SKM-1 treated with dmso at 0.1 percent for 144 hours (cell line): Measurements from ENCODE around the gene SLFN14.
"Not testable (repeated sequence)": the region's sequence is repeated elsewhere in the genome, so short reads cannot be mapped to it uniquely, and the experiment has no call there.

ENCODE experiments used
- DNase-seq: peaks from one replicate; lab custom pipeline; 2025; ENCODE audit not compliant: unreplicated experiment; lab: John Stamatoyannopoulos, UW

SLFN14 gene

GRCh38 chr17:35559495-35560210 is 966 bp downstream of the SLFN14 start:
- no peak for DNase-seq

DNA sequence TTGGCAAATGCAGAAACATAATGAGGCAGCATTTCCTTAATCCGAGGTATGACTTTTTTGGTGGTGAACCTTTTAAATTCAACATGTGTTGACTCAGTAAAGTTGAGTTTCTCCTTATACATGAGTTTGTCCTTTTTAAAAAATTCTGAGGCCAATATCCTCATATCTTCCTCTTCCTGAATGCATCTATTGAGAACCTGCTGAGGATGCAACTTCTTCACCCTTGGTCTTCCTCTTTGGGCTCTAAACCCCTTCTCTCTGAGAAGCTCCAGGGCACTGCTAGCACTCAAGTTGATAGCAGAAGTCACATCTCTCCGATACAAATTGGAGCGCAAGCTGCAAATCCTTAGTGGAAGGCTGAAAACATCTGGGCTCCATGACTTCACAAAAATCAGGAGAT is 3.3 kb downstream of the SLFN14 start:
- no peak for DNase-seq

DNA sequence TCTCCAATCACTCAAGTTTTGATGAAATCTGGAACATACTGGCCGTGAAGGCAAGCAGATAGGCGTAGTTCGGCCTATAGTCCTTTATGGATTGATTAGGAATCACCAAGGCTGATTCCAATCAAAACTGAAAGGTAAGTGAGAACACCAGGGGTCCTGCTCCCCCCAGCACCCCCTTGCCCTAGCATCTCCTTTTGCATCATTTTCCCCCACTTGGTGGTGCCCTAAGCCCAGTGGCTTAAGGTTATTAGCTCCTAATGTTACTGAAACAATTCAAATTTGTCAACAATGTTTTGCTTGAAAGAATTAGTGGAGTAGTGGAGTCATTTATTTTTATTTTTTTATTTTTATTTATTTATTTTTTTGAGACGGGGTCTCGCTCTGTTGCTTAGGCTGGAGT is 4.9 kb downstream of the SLFN14 start:
- no peak for DNase-seq

DNA sequence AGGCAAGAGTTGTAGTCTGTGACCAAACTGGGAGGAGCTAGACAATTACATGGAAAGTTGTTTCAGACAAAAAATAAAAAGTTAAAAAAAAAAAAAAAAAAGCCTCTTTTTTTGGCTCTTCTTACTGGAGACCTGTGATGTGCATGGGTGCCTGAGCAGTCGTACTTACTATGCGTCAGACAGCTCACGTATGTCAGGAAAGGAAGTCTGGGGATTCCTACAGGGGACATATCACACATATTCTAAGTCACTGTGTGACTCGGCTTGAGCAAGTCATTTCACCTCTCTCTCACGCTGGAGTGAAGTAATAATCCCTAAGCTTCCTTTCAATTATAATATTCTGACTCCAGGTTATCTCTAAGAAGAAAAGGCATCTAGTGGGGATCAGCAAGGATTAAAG is 6.0 kb downstream of the SLFN14 start:
- no peak for DNase-seq

- DNase-seq: no peak
Observed at GRCh38 chr17:35553310-35553709, 7.3 kb downstream of the SLFN14 start.

DNA sequence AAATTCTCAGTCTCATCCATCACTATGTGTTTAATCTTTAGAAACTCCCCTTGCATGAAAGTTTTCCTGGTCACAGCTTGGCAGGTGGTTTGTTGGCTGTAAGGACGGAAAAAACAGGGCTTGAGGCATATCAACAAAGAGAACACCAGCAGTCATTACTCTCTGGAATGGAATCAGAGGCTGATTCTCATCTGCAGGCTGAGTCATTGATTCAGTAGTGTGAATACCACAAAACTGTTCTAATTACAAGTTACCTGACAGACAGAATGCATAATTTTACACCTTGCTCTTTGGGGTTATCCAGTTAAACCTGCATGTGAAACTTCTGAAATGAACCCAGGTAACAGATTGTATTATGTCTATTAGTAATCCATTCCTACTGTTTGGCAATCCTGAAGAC is 11.6 kb downstream of the SLFN14 start:
- no peak for DNase-seq

DNA sequence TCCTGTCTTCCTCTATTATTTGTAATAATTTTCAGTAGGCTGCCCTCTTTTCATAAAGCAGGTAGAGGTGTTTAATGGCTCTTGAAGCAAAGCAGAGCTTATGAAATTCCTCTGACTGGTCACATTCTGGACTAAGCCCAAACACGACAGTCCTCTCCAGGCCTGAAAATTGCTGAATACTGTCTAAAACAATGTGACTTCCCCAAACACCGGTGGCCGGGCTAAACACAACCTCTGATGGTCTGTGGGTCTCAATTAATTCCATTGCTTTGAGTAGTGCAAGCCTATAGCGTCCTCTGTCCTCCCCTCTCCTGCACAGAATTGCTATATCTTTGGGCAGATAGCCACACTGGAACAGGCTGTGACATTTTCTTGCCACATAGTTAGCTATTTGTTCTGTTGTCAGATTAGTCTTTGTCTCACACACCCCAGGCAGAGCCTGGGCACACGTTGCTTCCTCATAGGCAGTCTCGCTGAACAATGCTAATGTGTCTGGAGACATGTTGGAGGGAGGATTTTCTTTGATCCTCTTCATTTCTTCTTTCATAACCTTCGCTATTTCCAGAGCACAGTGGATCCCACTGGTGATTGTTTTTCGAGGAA is 12.3 kb downstream of the SLFN14 start:
- DNase-seq: no peak

GRCh38 chr17:35546487-35546886 is 14.1 kb downstream of the SLFN14 start:
- peak; percentile 6 for DNase-seq

- DNase-seq: no peak
Observed at GRCh38 chr17:35545150-35545549, 15.5 kb downstream of the SLFN14 start.

- DNase-seq: no peak
Observed at GRCh38 chr17:35543856-35544255, 16.8 kb downstream of the SLFN14 start.

GRCh38 chr17:35542990-35543389 is 17.6 kb downstream of the SLFN14 start:
- DNase-seq: no peak

GRCh38 chr17:35541434-35541833 is 19.2 kb downstream of the SLFN14 start:
- no peak for DNase-seq

DNA sequence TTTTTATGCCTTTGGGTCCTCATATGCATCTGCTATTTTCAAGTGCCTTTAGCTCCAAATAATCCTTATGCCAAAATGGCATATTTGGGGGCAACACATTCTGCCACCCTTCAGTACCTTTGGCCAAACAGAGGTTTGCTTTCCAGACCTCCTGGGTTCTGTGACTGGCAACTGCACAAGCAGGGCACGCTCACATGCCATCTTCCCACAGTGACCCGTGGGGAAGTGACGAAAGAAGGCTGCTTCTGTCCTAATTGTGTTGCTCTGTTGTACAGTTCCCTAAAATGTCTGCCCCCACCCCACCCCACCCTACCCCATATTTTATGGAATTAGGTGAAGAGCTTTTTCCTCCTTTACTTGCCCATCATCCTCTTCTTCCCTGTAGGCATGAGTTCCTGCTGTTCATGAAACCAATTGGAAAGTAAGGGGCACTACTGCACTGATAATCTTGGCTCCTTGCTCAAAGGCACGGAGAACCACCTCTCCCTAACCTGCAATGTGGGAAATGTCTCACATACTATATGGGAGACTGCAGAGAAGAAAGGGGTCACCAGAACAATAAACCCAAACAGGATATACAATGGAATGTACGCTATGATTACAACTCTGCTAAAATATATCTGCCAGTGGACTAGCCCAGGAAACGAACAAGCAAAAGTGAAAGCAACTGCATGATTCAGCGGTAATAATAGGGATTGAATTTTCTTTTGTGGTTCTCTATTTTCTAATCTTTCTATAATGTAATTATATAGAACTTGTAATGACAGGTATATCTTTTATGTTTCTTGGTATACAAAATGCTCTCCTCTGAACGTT is 19.8 kb downstream of the SLFN14 start:
- peak; percentile 58 for DNase-seq

GRCh38 chr17:35539659-35540026 is 21.0 kb downstream of the SLFN14 start:
- DNase-seq: no peak

- DNase-seq: no peak
Observed at GRCh38 chr17:35537601-35538141, 22.9 kb downstream of the SLFN14 start, which contains the start of gene SLFN12L. Gene SLFN12L (minus strand): TSS chr17:35537678. CDS start chr17:35522364, 15,314 bp downstream.

- DNase-seq: no peak
Observed at GRCh38 chr17:35536664-35537171, 23.9 kb downstream of the SLFN14 start.

DNA sequence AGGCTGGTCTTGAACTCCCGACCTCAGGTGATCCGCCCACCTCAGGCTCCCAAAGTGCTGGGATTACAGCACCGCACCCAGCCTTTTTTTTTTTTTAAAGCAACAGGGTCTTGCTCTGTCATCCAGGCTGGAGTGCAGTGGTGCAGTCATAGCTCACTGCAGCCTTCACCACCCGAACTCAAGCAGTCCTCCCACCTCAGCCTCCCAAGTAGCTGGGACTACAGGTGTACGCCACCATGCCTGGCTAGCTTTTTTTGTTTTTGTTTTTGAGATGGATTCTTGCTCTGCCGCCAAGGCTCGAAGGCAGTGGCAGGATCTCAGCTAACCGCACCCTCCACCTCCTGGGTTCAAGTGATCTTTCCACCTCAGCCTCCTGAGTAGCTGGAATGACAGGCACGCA is 25.2 kb downstream of the SLFN14 start:
- not testable (repeated sequence) for DNase-seq

- DNase-seq: no peak
Observed at GRCh38 chr17:35534576-35535093, 26.0 kb downstream of the SLFN14 start.

DNA sequence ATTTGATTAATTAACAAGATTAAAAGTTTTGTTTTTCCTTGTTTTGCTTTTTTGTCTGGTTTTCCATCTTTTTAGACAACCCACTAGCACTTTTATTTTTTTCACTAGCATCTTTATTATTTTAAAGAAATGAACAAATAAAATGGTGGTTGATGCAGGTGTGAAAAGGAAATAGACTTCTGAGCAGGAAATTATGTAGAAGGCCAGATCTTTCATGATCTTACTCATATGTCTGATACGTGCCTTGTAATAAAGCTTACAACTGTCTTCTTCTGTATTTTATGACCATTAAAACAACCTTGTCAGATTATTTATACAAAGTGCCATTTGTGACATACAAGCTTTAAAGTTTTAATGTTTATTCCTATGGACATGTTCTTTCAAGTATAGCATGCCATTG is 29.5 kb downstream of the SLFN14 start:
- DNase-seq: no peak

DNA sequence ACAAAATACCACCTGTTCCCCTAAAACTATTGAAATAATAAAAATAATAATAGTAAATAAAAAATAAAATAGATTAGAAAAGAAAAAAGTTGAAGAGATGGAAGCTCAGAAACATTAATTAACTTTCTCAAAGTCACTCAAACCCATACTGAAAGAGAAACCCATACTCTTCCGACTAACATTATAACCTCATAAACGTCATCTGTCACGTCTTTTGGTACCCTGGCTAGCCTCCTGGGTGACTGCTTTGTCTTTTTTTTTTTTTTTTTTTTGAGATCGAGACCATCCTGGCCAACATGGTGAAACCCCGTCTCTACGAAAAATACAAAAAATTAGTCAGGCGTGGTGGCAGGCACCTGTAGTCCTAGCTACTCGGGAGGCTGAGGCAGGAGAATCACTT is 30.8 kb downstream of the SLFN14 start:
- no peak for DNase-seq

DNA sequence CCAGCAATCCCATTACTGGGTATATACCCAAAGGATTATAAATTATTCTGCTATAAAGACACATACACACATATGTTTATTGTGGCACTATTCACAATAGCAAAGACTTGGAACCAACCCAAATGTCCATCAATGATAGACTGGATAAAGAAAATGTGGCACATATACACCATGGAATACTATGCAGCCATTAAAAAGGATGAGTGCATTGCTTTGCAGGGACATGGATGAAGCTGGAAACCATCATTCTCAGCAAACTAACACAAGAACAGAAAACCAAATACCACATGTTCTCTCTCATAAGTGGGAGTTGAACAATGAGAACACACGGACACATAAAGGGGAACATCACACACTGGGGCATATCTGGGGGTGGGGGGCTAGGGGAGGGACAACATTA is 31.3 kb downstream of the SLFN14 start:
- DNase-seq: not testable (repeated sequence)
